ENCODE data around the gene ART1.

DNA sequence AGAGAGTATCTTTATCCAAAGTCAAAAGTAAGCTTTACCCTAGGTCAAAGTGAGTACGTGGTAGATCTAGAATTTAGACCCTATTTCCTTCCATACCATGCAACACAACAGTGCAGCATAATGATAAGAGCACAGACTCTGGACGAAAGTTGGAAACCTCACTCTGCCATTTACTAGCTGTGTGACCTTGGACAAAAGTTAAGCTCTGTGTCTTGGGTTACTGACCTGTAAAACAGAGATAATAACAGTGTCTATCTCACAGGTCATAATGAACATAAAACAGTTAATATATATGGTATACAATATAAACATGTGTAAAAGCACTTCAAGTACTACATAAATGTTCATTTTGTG, 39.9 kb downstream of the ART1 start:
- TF ChIP-seq, protein P1, sequence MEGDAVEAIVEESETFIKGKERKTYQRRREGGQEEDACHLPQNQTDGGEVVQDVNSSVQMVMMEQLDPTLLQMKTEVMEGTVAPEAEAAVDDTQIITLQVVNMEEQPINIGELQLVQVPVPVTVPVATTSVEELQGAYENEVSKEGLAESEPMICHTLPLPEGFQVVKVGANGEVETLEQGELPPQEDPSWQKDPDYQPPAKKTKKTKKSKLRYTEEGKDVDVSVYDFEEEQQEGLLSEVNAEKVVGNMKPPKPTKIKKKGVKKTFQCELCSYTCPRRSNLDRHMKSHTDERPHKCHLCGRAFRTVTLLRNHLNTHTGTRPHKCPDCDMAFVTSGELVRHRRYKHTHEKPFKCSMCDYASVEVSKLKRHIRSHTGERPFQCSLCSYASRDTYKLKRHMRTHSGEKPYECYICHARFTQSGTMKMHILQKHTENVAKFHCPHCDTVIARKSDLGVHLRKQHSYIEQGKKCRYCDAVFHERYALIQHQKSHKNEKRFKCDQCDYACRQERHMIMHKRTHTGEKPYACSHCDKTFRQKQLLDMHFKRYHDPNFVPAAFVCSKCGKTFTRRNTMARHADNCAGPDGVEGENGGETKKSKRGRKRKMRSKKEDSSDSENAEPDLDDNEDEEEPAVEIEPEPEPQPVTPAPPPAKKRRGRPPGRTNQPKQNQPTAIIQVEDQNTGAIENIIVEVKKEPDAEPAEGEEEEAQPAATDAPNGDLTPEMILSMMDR (IDR thresholded peaks at IDR 0.05): no peak
- TF ChIP-seq, protein P2, sequence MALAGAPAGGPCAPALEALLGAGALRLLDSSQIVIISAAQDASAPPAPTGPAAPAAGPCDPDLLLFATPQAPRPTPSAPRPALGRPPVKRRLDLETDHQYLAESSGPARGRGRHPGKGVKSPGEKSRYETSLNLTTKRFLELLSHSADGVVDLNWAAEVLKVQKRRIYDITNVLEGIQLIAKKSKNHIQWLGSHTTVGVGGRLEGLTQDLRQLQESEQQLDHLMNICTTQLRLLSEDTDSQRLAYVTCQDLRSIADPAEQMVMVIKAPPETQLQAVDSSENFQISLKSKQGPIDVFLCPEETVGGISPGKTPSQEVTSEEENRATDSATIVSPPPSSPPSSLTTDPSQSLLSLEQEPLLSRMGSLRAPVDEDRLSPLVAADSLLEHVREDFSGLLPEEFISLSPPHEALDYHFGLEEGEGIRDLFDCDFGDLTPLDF (CRISPR knock-in tag; IDR thresholded peaks at IDR 0.05): no peak
- TF ChIP-seq, protein P3, sequence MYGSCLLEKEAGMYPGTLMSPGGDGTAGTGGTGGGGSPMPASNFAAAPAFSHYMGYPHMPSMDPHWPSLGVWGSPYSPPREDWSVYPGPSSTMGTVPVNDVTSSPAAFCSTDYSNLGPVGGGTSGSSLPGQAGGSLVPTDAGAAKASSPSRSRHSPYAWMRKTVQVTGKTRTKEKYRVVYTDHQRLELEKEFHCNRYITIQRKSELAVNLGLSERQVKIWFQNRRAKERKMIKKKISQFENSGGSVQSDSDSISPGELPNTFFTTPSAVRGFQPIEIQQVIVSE (CRISPR knock-in tag; IDR thresholded peaks at IDR 0.05; ENCODE audit: borderline replicate concordance): no peak
- TF ChIP-seq NFYB (CRISPR knock-in tag; conservative IDR thresholded peaks at IDR 0.05; ENCODE audit: low read depth): no peak
- TF ChIP-seq, protein P4, sequence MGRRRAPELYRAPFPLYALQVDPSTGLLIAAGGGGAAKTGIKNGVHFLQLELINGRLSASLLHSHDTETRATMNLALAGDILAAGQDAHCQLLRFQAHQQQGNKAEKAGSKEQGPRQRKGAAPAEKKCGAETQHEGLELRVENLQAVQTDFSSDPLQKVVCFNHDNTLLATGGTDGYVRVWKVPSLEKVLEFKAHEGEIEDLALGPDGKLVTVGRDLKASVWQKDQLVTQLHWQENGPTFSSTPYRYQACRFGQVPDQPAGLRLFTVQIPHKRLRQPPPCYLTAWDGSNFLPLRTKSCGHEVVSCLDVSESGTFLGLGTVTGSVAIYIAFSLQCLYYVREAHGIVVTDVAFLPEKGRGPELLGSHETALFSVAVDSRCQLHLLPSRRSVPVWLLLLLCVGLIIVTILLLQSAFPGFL (CRISPR knock-in tag; IDR thresholded peaks at IDR 0.05; ENCODE audit: borderline replicate concordance): no peak
- TF ChIP-seq, protein P5, sequence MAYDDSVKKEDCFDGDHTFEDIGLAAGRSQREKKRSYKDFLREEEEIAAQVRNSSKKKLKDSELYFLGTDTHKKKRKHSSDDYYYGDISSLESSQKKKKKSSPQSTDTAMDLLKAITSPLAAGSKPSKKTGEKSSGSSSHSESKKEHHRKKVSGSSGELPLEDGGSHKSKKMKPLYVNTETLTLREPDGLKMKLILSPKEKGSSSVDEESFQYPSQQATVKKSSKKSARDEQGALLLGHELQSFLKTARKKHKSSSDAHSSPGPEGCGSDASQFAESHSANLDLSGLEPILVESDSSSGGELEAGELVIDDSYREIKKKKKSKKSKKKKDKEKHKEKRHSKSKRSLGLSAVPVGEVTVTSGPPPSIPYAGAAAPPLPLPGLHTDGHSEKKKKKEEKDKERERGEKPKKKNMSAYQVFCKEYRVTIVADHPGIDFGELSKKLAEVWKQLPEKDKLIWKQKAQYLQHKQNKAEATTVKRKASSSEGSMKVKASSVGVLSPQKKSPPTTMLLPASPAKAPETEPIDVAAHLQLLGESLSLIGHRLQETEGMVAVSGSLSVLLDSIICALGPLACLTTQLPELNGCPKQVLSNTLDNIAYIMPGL (CRISPR knock-in tag; IDR thresholded peaks at IDR 0.05): no peak
